GM18873 (cell line): ENCODE measurements around the gene HCLS1.
"Not testable (repeated sequence)": the region's sequence is repeated elsewhere in the genome, so short reads cannot be mapped to it uniquely, and the experiment has no call there.

Source experiments
- ATAC-seq: cut with Tn5 transposase; IDR thresholded peaks from one replicate; pipeline ENCODE4 v1.9.1; 2021; ENCODE audit warnings: mild to moderate bottlenecking, moderate library complexity, moderate number of reproducible peaks; ENCODE audit not compliant: unreplicated experiment, low FRiP score

HCLS1 gene

GRCh38 chr3:121601212-121601812 is 59.4 kb downstream of the HCLS1 start:
- ATAC-seq: no peak

GRCh38 chr3:121599900-121600299 is 60.8 kb downstream of the HCLS1 start:
- ATAC-seq: not testable (repeated sequence)

- no peak for ATAC-seq
Measured at GRCh38 chr3:121598564-121598963, 62.1 kb downstream of the HCLS1 start.

- ATAC-seq: no peak
Measured at GRCh38 chr3:121595765-121596406, 64.8 kb downstream of the HCLS1 start.

- no peak for ATAC-seq
Measured at GRCh38 chr3:121594850-121595249, 65.9 kb downstream of the HCLS1 start.

GRCh38 chr3:121593806-121594205 is 66.9 kb downstream of the HCLS1 start:
- ATAC-seq: not testable (repeated sequence)

DNA sequence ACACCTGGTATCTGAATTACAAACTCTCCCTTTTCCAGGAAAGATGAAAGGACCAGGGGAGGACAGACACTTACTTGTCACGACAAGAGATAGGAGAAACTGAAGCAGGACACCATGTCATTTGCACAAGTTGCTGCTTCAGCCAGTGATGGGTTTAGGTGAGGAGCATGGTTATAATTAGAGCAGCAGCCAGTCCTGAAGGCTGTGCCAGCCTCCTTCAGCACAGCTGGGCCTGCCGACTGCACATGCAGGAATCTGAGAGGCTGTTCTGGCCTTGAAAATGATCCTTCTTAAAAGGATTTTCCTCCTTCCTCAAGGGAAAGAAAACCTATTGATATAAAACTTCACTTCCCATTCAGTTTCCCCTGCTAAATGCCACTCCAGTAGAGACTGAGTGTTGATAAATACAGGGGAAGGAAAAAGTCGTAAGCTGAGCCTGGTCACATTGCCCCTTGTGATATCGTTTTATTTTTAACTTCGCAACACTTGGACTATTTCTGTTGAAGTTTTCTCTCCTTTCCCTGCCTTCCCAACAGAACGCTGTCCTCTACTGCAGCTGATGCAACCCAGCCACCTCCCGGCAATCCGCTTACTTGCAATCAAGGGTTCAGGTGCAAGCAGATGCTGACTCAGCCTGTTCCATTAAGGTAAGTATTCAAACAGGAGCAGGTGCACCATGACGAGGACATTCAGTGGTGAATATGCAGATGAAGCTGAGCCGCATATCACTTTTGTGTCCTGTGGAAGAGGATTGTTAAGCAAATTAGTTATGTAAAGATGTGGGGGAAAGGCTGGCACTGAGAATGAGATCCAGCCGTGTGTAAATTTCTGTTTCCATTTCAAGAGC is 67.6 kb downstream of the HCLS1 start, which contains the start of gene FBXO40:
TSS of gene FBXO40 (plus strand) at position 524 of the 847 bp plus-strand sequence. CDS start 27,197 bp downstream, outside the sequence.
- ATAC-seq: no peak

GRCh38 chr3:121584418-121584817 is 76.3 kb downstream of the HCLS1 start:
- ATAC-seq: no peak

DNA sequence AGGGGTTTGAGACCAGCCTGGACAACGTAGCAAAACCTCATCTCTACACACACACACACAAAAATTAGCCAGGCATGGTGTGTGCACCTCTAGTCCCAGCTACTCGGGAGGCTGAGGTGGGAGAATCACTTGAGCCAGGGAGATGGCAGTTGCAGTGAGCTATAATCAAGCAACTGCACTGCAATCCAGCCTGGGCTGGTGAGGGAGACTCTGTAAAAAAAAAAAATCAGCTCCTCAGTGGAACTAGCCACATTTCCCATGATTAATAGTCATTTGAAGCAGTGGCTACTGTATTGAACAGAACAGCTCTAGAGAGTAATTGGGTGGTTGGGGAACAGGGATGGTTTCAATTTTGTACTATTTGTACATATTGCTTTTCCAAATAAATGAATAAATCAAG is 79.0 kb downstream of the HCLS1 start:
- ATAC-seq: no peak
